NCI-H1092 treated with DMSO at 0.1 percent for 48 hours (cell line): ENCODE measurements around the gene CAPN6.

ENCODE experiments used
- DNase-seq: peaks from one replicate; lab custom pipeline; 2025; lab: John Stamatoyannopoulos, UW

Gene CAPN6, protein sequence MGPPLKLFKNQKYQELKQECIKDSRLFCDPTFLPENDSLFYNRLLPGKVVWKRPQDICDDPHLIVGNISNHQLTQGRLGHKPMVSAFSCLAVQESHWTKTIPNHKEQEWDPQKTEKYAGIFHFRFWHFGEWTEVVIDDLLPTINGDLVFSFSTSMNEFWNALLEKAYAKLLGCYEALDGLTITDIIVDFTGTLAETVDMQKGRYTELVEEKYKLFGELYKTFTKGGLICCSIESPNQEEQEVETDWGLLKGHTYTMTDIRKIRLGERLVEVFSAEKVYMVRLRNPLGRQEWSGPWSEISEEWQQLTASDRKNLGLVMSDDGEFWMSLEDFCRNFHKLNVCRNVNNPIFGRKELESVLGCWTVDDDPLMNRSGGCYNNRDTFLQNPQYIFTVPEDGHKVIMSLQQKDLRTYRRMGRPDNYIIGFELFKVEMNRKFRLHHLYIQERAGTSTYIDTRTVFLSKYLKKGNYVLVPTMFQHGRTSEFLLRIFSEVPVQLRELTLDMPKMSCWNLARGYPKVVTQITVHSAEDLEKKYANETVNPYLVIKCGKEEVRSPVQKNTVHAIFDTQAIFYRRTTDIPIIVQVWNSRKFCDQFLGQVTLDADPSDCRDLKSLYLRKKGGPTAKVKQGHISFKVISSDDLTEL

GRCh38 chrX:111270339-111270738 lies at the start of gene CAPN6:
Gene CAPN6, minus strand, starts transcription at chrX:111270483. Its CDS starts 6,547 bp downstream, at chrX:111263936.
- DNase-seq: no peak

GRCh38 chrX:111319451-111319850 lies 49.2 kb upstream of the CAPN6 start:
- no peak for DNase-seq

DNA sequence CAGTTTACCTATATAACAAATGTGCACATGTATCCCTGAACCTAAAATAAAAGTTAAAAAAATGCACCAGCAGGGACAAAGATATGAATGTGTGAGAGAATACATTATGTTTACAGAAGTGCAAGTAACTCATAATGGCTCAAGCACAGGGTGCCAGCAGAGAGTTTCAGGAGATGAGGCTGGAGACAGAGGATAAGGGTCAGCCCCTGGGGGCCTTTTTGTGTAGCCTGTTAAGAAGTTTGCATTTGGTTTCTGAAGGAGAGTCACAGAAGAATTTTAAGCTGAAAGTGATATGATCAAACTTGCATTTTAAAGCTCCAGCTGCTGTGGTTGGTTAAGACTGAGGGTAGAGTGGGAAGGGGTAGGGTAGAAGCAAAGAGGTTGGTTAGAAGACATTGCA lies 48.6 kb upstream of the CAPN6 start:
- no peak for DNase-seq

DNA sequence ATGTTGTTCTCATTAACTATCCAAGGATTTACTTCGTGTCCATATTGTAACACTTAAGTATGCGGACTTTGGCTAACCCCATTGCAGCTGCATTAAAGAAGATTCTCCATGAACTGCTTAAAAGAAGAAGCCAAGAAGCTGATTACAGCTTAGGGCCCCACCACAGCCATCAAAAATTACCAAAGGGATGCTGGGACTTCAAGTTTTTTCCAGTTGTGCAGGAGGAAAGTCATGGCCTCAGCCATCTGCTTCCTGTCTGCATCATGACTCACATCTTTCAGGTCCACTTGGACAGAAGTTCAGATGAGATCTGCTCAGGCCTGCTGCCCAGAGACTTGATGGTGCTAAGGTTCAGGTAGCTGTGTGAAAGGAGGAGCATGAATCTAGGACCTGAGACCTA lies 38.8 kb upstream of the CAPN6 start:
- no peak for DNase-seq

DNA sequence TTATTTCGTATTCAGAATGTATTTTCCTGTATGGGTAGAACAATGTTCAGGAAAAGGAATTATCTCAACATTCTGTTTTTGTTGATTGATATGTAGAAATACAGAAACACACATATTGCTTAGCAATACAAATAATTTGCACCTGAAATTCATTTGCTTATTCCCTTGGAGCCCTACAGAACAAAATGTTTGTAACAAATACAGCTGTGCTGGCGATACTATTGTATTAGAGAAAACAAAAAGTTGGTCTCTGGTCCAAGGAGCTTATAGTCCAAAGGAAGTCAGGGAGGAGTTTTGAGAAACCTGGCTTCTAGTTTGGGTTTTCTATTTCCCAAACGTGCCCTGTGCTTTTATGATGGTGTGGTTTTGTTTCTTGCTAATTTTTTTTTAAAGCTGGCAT lies 37.8 kb upstream of the CAPN6 start:
- no peak for DNase-seq

- DNase-seq: no peak
These were observed 32.0 kb upstream of the CAPN6 start for GRCh38 chrX:111302284-111302683.

- DNase-seq: no peak
These were observed 18.6 kb upstream of the CAPN6 start for GRCh38 chrX:111288841-111289240.

GRCh38 chrX:111284631-111285293 lies 14.5 kb upstream of the CAPN6 start:
- peak; percentile 17 for DNase-seq

GRCh38 chrX:111283446-111283845 lies 13.2 kb upstream of the CAPN6 start:
- DNase-seq: no peak

GRCh38 chrX:111282991-111283390 lies 12.7 kb upstream of the CAPN6 start:
- DNase-seq: no peak

DNA sequence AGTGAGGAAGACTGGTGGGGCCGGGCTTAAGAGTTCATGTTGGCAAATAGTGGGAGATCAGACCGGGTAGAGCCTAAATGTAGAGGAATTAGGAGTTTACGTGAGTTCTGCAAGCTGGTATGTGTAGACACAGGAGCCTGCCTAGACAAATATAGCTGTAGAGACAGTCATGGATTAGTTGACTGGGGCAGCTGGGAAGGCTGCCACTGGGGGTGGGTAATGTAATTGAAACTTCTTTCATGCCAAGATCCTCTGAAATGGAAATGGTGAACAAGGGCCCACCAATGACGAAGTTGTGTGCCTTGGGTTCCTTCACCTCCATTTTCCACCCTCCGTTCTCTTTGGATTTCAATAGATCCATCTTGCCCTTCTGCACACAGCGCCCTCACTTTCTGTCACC lies 11.9 kb upstream of the CAPN6 start:
- no peak for DNase-seq

GRCh38 chrX:111268506-111268905 lies 1.8 kb downstream of the CAPN6 start:
- no peak for DNase-seq

DNA sequence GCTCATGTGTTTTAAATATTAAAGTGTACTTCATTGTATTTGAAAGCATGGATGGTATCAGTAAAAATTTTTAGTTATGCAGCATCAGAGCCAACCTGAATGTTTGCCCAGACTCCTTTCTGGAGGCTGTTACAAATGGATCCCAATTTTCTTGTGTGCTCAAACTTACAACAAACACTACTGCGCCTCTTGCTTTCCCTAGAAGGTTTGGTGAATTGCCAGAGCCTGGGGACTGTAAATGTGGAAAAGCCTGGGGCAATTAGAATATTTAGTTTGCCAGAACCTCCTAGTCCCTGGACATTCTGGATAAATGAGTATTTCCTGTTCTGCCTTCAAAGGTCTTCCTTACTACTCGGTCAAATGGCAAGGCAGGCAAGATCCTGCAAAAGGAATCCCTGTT lies 4.8 kb downstream of the CAPN6 start:
- peak; percentile 52 for DNase-seq

DNA sequence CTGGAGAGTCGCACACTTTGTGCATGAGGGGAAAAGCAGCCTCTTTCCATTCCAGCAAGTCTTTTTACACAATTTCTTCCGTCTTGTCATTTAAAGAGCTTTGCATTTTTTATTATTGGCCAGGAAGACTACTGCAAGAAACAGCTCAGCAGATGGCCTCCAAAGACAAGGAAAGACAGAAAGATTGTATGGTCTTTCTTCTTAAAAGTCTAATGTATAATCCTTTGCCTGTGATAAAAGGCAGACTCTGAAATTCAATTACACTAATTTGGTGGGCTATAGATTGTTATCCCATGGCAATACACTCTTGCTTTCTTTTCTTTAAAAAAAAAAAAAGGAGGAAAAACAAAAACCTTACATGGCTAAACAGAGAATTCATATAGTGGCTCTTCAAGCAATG lies 5.9 kb downstream of the CAPN6 start:
- DNase-seq: peak; percentile 14

DNA sequence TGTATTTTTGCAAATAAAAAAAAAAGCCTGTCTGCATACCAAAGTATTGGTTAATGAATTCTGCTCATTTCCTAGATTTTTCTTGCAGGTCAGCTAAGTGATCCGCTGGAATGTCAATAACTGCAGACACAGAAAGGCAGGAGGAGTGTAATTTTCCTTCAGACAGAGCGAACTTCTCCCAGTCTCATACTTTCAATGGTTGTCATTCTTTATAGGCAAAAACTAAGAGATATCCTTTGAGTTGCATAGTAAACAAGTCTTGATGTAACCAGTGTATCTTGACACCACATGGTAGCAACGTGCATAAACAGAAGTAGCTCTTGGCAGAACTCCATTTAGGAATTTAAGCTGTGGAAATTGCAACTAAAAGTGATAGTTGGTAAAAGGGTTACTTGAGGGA lies 8.2 kb downstream of the CAPN6 start:
- no peak for DNase-seq

DNA sequence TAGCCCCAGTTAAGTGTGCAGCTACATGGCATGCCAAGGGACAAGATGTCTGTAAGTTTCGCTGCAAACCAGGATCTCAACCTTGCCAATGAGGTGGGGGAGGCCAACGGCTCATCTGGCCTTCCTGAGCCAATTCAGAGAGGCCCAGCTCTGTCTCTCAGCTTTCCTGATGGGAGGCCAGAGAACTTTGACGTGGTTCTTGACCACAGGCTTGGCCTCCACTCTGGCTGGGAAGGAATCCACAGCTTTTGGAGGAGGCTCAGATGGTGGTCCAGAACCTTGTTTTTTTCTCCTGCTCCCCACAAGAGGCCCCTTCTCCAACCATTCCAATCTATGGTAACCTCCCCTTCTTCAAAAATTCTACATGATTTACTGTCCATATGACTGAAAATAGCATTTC lies 9.8 kb downstream of the CAPN6 start:
- DNase-seq: no peak

DNA sequence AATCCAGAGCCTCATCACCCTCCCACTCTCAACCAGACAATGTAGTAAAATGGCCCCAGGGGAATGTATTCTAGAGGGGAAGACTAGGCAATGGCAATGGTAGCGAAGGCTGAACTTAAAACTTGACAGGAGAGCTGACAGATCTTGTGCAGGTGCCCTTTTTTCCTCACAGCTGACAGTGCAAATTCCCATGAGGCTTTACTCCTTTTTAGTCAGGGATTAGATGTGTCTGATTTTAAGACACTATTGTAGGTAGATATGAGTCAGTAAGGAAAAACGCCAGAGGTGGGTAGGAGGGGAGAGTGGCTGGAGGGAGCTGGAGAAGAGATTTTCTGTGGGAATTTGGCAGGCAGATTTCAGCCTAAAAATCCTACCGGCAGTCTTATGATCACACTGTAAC lies 10.7 kb downstream of the CAPN6 start:
- no peak for DNase-seq

GRCh38 chrX:111257733-111258132 lies 12.6 kb downstream of the CAPN6 start:
- DNase-seq: no peak

DNA sequence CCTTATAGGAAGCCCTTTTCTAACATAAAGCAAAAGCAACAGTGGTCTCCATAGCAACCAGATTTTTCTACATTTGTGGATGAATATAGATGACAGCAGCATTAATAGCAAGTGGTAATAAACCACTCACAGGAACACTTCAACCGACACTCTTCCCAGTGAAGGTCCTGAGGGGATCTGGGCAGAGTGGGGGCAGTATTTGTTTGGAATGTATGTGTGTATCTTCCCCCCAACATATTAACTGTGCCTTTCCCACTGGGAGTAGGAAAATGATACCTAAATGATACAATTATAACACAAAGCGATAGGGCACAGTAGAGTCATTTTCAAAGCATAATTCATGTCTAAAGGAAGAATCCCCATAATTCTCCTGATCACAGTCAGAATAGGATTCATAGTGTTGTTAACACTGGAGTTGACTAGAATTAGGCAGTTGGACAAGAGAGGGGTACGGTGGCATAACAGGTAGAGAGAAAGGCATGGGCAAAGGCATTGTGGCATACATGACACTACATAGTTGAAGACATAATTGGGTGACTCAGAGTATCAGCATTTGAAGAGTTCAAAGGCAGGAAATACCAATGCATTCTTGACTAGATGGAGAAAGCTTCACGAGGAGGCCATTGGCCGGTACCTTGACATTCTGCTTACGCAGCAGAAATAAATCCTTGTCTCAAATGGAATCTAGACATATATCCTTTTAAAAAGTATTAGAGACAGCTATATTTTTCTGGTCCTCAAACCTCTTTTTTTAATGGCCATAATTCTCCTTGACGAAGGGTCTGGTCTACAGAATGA lies 15.2 kb downstream of the CAPN6 start:
- no peak for DNase-seq

- peak; percentile 69 for DNase-seq
These were observed 26.0 kb downstream of the CAPN6 start for GRCh38 chrX:111244235-111244750.

DNA sequence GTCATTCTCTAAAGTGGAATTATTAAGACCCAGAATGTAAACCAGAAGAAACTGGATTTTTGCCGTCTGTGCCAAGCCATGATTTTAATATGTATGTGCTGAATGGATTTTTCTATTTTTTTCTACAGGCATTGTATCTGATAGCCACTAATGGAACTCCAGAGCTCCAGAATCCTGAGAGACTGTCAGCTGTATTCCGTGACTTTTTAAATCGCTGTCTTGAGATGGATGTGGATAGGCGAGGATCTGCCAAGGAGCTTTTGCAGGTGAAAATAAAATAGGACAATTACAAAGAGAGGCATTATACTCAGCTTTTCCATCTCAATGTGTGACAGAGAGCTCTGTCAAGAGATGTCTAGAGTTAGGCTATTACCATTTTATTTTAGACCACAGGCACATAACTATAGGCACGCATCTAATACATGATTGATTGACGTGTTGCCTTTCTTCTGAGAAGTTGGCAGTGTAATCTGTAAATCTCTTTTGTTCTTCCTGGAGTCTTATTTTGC lies 53.9 kb downstream of the CAPN6 start:
- no peak for DNase-seq

DNA sequence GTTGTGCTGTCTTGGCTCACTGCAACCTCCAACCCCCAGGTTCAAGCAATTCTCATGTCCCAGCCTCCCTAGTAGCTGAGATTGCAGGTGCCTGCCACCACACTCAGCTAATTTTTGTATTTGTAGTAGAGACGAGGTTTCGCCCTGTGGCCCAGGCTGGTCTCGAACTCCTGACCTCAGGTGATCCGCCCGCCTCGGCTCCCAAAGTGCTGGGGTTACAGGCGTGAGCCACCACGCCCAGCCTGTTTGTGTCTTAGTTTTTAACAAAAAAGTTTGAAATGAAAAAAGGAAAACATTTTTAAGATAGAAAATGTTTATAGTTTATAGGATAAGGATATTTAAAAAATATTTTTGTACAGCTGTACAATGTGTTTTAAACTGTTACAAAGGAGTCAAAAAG lies 62.4 kb downstream of the CAPN6 start:
- no peak for DNase-seq
